Stimulated activated CD4-positive, alpha-beta T cell treated with anti-CD3 and anti-CD28 coated beads, TNF-alpha, amount 100 ng/mL, for 48 hours (primary cell): Measurements from ENCODE around the gene C22orf39.
A peak's percentile ranks its signal among the peaks of the same experiment; 100 is the strongest.
"Not testable (repeated sequence)": the region's sequence is repeated elsewhere in the genome, so short reads cannot be mapped to it uniquely, and the experiment has no call there.

Source experiments
- DNase-seq, 3 donors: peaks; one replicate each; pipeline ENCODE4 v3.0.0-alpha.2; 2020; ENCODE audit warnings: low read depth in 3 of 3

The C22orf39 gene

DNA sequence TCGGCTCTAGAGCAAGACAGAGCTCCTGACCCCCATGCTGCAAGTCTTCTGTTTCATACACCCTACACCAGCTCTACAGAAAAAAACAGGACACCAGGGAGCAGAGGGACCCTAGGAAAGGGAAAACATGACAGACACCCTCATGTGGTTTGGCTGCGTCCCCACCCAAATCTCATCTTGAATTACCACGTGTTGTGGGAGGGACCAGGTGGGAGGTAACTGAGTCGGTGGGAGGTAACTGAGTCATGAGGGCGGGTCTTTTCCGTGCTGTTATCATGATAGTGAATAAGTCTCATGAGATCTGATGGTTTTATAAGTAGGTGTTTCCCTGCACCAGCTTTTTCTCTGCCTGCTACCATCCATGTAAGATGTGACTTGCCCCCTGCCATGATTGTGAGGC lies 6.6 kb upstream of the C22orf39 start:
- no peak for DNase-seq

DNA sequence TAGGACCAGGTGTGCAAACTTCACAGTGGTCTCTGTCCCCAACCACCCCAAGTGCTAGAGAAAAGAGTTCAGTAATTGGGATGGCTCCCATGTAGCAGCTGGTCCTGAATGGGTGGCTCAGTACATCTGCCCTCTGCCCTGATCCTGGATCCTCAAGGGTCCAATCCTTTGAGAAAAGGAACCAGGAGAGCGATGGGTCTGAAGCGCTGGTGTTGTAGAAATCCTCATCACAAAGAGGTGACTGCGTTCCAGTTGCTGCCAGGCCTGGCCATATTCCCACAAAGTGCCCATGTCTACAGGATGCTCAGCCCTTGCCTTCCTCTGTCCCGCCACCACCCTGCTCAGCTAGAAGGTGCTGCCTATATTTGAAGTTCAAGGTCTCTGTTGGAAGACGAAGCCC lies 6.2 kb upstream of the C22orf39 start:
- no peak for DNase-seq

DNA sequence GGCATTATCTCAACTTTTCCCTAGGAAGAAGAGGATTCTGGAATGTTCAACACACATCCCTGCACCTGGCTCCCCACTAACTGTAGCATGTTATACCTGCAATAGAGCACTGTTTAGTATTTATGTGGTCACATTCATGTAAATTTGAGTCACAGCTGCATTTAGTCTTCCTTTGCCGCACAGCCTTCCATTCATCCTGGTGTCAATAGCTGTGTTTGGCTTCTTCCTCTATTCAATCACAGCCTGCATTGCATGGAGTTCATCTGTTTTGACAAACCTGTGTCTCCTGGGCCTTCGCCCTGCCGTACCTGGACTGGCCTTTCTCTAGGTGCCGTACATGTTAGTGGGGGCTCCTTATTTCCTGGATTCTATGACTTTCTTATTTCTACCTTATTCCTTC lies 4.1 kb upstream of the C22orf39 start:
- DNase-seq = no peak

DNA sequence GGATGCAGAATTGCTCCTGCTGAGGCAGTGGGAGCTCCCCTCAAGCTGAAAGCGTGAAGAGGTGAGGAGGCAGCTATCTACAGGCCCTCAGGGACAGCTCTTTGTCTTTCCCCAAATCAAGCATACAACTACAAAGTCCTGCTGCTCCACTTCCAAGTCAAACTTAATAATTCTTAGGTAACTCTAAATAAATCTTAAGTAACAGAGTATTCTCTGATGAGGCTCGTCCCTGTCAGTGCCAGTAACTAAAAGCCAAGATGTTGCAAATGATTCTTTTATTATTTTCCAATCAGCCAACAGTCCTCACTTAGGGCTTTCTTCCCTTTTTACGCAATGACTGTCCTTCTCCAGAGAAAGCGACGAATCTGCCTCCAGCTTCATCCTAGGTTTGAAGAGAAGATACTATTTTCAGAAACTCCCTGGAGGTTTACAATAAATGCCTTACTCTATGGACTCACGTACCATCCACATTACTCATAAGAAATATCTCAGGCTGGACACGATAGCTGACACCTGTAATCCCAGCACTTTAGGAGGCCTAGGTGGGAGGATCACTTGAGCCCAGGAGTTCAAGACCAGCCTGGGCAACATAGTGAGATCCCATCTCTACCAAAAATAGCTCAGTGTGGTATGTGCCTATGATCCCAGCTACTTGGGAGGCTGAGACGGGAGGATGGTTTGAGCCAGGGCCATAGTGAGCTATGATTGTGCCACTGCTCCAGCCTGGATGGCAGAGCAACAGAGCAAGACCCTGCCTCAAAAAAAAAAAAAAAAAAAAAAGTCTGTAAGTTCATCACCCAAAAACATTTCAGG lies 3.1 kb upstream of the C22orf39 start:
- no peak for DNase-seq

DNA sequence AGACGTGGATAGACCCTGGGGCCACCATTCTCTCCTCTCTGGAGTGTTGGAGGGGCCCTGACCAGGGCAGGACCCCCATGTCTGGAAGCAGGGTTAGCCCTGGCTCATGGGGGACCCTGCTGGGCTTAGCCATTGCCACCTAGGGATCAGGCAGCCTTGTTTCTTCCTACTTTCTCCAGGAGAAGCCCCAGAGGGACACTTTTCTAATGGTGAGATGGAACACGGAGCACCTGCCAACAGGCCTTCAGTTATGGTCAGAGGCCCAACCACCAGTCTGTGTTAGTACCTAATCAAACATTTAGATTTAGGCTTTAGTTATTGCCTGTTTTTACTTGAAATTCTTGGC lies 1.9 kb upstream of the C22orf39 start:
- DNase-seq = no peak

DNA sequence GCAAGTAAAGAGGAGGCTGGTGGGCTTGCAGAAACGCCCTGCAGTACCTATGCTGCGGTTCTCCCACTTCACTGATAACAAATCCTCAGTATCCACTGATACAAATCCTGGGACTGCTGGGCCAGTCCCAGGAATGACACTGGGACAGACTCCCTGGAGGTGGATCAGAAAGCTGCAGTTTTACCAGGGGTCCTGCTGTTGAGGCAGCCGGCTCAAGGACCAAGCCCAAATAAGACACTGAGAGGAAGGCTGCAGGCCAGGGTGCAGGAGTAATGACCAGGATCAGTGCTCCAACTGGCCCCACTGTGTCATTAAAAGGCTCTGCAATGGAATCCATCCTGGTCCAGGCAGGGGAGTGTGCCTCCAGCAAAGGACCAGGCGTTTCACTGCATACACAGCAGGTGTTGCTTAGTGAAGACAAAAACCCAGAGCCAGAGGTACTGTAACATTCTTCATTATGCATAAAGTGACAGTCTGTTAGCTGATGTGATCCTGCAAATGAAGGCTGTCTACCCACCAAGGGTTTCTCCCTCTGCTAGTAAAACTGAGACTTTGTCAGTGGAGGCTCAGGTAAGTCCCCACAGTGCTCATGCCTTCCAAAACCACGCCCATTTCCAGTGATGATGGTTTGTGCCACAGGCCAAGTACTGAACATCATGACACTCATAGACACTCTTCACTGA lies 1.4 kb upstream of the C22orf39 start:
- DNase-seq = peak in 2 of 3 donors; percentile 53 to 66

DNA sequence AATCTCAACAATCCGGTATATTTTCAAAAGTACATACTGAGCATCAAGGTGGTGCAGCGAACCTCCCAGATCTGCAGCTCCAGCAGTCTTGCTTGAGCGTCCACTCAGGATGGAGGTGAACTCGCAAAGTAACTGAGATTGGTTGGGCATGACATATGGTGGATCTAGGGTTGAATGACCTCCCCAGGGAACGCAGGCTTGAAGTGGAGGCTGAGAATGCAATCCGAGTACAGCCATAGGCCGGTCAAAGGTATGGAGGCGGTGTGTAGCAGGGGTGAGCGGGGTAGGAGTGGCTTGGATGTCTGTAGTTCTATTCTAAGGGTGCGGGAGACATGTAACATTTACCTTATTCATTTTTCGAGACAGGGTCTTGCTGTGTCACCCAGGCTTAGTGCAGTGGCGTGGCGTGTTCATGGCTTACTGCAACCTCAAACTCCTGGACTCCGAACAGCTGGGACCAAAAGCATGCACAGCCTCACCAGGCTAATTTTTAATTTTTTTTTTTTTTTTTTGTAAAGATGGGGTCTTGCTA lies 631 bp upstream of the C22orf39 start:
- DNase-seq = no peak

DNA sequence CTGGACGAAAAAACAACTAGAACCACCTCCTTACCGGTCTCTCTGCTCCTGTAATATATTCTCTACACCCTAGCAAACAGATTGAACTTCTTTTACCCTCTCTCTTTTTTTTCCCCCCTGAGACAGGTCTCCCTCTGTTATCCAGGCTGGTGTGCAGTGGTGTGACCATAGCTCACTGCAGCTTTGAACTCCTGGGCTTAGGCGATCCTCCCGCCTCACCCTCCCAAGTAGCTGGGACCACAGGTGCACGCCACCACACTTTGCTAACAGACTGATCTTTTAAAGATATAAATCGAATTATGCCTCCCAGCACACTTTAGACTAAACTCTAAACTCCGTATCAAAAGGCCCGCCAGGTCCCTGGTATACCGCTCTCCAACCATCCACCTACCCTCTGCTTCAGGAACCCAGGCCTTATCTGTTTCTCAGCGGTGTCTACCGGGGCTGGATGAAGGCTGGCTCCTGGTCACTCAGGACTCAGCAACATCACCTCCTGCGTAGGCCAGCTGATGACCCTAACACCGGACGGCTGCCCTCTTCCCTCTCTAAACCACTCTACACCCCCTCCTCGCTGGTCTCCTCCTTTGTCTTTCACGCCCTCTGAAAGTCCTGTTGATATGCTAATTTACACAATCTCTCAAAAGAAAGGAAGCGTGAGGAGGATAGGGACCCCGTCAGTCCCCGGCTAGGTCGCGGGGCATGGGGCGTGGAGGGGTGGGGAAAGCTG lies 745 bp downstream of the C22orf39 start:
- DNase-seq = no peak

DNA sequence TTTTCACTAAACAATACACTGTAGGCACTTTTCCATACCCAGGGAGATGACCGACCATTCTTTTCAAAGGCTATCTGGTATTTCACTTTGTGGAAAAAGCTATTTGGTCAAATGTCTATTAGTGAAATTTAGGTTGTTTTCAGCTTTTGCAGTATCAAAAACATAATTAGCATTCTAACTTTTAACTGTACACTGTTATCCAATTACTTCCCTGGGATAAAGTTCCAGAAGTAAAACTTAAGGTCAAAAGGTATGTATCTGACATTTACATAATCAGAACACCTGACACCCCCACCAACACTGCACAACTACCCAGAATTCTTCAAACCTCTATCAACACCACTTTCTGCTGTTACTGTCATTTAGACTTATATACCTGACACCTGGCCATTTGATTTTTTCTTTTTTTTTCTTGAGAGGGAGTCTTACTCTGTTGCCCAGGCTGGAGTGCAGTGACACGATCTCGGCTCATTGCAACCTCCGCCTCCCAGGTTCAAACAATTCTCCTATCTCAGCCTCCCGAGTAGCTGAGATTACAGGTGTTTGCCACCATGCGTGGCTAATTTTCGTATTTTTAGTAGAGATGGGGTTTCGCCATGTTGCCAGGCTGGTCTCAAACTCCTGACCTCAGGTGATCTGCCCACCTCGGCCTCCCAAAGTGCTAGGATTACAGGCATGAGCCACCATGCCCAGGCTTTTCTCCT lies 2.1 kb downstream of the C22orf39 start:
- DNase-seq = not testable (repeated sequence)

DNA sequence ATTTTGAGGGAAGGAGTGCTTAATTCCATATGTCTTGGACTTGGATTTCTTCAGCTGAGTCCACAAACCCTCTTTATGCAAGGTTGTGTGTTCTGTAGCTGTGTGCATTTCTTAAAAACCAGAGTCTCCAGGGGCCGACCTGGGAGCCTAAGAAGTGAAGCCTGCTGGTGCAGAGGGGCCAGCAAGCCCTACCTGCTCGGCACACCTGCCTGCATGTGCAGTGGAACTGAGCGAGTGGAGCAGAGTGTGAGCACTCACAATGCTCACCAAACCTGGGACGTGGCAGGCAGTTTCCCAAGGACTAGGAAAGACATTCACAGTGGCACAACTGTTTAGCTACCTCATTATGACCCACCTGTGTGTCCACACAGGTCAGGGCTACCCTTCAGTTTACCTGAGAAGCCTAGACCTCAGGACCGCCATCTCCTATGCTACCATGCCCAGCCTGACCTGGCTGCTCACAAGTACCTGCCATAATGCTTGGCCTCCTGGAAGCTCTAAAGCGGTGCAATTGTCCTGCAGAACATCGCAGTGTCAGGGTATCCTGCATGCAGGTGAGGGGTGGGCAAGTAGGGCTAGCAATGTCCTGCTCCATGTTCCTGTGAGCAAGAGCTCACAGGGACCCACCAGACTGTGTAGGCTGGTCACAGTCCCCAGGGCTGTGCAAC lies 3.8 kb downstream of the C22orf39 start:
- DNase-seq = no peak

DNA sequence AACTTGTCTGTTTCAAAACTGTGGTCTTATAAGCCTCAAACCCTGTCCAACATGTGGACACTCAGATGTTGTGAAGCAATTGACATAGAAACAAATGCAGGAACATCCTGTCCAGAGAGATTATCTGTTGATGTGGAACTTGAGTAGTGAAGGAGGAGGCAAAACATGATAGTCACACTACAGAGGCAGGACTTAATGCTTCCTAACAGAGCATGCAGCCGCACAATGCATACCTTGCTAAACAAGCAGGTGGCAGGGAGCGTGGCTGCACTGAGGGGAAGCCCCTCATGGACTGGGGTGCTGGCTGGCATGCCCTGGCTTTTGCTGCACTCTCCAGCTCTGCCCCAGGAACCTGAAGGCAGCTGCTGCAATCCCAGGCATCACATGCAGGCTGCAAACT lies 5.3 kb downstream of the C22orf39 start:
- no peak for DNase-seq

DNA sequence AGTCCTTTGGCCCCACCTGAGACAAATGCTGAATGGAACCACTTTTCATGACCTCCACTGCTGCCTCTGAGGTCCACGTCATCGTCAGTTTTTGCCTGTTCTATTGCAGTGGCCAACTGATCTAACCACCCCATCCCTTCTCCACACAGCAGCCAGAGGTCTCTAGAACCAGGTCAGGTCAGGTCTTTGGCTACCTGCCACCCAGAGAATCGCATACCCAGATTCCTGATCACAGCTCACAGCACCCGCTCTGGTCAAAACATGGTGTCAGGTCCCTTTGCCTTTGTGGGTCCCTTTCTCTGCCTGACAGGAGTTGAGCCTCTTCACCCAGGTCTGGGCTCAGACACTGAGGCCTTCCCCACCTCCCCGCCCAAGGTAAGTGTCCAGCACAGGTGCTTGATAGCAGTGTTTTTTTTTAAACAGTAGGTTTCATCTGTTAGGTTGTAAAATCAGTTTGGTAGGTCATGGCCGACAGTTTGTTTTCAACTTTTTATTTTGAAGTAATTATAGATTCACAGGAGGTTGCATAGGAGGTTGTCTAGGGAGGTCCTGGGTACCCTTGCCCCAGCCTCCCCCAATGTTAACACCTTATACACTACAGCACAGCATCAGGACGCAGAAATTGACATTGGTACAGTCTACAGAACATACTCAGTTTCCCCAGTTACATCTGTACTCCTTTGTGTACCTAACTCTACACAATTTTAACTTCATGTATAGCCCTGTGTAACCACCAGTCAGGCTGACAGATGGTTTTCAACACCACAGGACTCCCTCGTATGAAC lies 6.9 kb downstream of the C22orf39 start:
- no peak for DNase-seq

DNA sequence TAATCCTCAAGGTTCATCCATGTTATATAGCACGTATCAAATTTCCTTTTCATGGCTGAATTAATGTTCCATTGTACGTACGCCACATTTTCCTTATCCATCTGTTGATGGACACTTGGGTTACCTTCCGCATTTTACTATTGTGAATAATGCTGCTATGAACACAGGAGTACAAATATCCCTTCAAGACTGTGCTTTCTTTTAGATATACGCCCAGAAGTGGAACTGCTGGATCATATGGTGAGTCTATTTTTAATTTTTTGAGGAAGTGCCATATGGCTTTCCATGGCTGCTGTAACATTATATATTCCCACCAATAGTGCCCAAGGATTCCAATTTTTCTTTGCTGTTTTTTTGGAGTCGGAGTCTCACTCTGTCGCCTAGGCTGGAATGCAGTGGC lies 9.2 kb downstream of the C22orf39 start:
- no peak for DNase-seq

DNA sequence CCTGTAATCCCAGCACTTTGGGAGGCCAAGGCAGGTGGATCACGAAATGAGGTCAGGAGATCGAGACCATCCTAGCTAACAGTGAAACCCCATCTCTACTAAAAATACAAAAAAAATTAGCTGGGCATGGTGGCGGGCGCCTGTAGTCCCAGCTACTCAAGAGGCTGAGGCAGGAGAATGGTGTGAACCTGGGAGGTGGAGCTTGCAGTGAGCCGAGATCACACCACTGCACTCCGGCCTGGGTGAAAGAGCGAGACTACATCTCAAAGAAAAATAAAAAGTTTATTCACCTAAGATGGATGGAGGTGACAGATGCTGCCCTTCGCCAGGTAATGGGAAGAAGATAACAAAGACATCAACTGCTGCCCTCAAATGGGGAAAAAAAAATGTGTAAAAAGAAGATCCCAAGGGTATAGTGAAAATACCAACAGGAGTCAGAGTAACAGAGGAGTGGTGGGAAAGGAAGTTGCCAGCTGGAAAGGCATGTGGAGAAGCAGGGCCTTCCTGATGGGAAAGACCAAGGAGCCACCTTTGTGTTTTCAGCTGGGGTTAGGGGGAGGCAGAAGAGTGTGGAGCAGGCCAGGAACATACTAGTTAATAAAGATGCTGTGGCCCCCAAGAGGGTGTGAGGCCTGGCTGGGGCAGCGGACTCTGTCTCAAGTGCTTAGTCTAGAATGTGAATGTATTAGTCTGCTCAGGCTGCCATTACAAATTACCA lies 10.9 kb downstream of the C22orf39 start:
- not testable (repeated sequence) for DNase-seq

DNA sequence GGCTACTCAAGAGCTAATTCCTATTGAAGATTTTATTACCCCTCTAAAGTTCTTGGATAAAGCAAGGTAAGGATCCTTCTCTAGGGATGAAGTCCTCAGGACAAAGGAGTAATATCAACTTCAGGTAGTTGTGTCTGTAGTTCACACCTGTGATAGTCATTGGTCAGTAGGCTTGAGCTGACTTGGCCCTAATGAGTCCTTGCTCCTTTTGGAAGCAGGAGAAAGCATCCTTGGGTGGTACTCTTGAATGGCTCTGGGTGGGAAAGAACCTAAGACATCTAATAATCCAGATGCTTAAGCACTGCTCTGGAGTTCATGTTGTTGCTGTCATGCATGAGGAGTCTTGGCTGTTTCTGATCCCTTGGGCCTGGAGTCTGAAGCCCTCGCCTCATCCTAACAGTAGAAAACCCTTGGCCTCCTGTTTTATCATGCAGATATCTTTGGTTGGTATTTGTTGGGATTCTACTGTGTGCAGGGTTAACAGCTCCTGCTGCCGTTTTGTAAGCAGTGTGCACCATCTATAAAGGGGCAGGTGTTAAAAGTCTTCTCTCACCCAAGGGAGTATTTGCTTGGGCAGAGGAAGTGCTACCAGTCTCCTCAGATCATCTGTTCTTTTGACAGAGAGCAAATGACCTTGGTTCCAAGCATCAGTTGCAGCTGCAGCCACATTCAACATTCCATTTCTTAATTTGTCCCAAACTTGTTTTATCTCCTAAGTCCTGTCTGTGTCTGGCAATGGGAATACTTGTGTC lies 12.5 kb downstream of the C22orf39 start:
- no peak for DNase-seq

DNA sequence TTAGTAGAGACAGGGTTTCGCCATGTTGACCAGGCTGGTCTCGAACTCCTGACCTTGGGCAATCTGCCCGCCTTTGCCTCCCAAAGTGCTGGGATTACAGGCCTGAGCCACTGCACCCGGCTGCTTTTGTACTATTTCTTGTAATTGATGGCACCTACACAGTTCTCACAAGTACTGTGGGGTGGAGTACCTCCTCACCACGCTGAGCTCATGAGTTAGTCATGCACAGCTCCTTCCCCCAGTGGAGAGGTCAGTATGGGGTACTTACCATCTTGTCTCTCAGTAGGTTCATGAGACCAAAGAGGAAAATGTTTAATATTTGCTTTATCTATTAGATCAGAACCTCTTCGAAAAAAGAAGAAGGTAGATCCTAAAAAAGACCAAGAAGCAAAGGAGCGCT lies 13.1 kb downstream of the C22orf39 start:
- no peak for DNase-seq

DNA sequence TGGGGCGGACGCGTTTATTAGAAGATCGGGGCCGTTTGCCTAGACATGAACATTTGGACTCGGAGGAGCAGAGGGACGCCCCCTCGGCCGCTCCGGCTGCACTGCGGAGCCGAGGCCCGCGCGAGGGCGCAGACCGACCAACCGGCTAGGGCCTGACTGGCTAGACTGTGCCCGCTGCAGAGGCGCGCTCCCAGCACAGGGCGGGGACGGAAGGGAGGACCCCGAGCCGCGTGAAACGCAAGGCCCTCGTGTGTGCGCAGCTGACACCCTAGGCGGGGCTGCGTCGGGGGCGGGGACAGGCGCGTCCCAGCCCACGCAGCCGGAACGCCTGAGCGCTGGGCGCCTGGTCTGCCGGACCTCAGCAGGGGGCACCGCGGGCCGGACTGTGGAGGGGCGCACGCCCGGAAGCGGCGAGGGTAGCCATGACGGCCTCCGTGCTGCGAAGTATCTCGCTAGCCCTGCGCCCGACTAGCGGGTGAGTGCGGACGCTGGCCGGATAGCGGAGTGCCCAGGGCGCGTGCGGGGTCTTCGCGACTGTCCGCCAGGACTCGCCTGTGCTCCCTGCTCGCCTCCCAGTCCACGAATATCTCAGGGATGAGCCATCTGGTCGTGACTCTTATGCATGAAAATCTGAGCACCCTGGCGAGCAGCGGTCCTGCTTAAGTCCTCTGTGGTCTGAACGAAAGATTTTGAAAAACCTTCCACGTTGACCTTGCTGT lies 15.2 kb downstream of the C22orf39 start, which contains the start of gene MRPL40:
Gene MRPL40 (plus strand): TSS at position 413 of the 719 bp plus-strand sequence. CDS start 10 bp downstream, at position 423.
- peak; percentile 83 to 90 (median 87) for DNase-seq

DNA sequence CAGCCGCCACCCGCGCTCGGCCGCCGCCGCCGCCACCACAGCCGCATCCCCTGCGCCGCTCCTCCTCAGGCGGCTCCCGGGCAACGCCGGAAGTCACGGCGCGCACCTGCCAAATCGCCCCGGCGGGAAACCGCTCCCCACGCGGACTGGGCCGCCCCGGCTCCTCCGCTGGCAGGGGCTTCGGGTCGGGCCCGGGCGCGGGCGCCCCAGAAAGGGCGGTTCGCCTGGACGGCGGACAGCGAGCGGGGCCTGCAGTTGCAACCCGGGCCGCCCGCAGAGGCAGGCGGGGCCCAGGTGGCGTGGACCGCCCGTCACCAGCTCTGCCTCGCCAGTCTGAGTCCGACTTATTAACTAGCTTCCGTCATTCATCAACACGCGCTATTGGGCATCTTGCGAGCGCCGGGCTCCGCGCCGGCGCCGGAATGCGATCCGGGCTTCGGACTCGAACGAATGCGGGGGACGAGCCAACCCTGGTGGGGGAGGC lies 15.8 kb downstream of the C22orf39 start, which contains the start of gene HIRA:
Gene HIRA (minus strand): TSS at position 85 of the 484 bp plus-strand sequence. CDS start 257 bp downstream, outside the sequence.
- DNase-seq = peak; percentile 69 to 78 (median 71)
